D721Med (cell line): ENCODE results near the gene GLB1L2.

Source experiments
- DNase-seq: peaks from one replicate; pipeline ENCODE4 v3.0.0; 2011; ENCODE audit warnings: low spot score; ENCODE audit not compliant: insufficient read length
- FAIRE-seq: peaks from 2 replicates; lab custom pipeline; 2011; peaks lifted over from hg19 to GRCh38; lab: Jason Lieb, UNC
- TF ChIP-seq, protein P1 (sequence below): IDR thresholded peaks from 2 replicates; pipeline ENCODE4 v1.5.1; 2012; ENCODE audit warnings: mild to moderate bottlenecking, control low read depth; ENCODE audit not compliant: insufficient read depth; ENCODE audit errors: missing control alignments

The GLB1L2 gene

DNA sequence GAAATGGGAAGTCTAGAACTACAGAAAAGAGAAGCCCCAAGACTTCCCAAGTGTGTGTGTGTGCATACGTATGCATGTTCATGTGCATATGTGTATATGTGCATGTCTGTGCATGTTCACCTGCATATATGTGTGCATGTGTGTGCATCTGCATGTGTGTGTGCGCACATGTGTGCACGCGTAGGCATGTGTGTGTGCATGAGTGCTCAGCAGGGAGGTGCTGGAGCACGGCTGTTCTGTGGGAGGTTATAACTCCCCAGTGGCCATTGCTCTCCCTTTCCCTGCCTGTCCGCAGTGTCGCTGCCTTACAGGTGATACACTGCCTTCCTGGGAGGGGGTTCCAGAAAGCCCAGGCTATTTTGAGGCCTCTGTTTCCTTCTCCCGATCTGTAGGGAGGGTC is 50.5 kb downstream of the GLB1L2 start:
- TF ChIP-seq, protein P1, sequence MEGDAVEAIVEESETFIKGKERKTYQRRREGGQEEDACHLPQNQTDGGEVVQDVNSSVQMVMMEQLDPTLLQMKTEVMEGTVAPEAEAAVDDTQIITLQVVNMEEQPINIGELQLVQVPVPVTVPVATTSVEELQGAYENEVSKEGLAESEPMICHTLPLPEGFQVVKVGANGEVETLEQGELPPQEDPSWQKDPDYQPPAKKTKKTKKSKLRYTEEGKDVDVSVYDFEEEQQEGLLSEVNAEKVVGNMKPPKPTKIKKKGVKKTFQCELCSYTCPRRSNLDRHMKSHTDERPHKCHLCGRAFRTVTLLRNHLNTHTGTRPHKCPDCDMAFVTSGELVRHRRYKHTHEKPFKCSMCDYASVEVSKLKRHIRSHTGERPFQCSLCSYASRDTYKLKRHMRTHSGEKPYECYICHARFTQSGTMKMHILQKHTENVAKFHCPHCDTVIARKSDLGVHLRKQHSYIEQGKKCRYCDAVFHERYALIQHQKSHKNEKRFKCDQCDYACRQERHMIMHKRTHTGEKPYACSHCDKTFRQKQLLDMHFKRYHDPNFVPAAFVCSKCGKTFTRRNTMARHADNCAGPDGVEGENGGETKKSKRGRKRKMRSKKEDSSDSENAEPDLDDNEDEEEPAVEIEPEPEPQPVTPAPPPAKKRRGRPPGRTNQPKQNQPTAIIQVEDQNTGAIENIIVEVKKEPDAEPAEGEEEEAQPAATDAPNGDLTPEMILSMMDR: no peak
- DNase-seq (no peak), FAIRE-seq (no peak)

DNA sequence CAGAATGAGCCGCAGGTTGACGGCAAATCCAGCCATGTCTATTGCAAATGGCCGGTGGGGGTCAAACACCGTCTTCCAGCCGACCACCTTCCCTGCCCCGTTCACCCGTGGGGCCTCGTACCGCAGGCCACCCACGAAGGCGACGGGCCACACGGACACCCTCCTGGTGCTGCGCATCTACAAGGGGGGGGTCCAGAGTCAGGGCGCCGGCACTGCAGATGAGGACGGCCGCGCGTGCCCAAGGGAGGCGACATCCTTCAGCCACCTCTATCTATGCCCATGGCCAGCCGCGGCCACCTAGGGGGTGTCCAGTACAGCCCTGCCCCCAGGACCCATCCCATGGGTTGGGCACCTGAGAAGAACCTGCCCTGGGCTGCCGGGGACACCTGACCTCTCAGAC is 51.0 kb downstream of the GLB1L2 start:
- TF ChIP-seq, protein P1: no peak
- no peak for DNase-seq
- no peak for FAIRE-seq

DNA sequence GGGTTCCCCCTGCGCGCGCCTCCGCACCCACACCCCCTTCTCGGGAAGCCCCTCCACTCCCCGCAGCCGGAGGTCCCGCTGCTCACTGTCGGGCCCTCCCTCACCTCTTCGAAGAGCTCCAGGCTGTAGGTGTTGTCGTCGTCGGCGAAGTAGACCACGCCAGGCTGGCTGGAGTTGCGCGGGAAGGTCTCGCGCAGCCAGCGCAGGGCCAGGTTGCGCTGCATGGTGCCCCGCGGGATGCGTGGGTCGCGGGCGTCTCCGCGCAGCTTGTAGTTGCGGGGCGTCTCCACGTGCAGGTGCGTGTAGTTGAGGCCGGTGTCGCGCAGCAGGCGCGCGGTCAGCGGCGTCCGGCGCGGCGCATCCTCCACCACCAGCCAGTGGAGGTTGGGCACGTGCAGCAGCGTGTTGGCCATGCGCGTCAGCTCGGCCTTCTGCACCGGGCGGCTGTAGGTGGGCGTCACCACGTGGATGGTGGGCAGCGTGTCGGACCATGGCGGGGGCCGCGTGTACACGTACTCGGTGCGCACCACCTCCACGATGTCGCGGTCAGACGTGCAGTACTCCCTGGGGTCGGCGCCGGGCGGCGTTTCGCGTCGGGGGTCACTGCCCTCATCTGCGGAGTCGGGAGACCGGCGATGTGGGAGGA is 51.9 kb downstream of the GLB1L2 start:
- DNase-seq: no peak
- TF ChIP-seq, protein P1: no peak
- no peak for FAIRE-seq

DNA sequence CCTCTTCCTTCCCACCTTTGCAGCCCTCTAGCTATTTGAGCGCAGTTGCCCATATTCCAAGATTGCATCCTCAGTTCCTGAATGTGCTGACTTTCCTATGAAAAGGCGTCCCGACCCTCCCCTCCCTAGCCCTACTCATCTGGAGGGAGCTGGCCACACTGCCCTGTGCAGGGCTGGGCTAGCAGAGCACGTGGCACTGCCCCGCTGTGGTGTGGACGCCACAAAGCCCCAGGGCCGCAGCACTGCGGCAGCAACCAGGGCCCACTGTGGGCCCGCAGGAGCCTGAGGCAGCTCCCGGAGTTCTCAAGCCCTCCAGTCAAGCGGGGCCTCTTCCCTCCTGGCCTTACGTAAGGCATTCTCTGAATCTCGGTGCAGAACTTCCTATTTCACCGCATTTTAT is 52.6 kb downstream of the GLB1L2 start:
- FAIRE-seq: no peak
- TF ChIP-seq, protein P1: no peak
- DNase-seq: no peak

DNA sequence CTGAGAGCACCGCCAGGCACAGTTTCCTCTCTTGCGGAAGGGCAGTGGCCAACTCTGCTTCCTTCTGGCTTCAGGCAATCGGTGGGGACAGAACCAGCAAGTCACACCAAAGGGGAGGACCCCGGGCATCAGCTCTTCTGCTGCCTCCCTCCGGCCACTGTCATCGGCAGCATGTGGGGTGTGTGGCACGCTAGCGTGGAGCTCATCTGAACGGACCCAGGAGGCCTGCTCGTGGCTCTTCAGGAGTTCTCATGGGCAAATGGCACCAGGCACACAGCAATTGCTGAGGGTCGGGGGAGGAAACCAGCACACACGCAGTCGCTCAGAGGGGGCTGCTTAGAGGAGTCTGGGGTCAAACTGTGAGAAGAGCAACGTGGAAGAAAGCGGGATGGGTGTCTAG is 53.4 kb downstream of the GLB1L2 start:
- no peak for FAIRE-seq
- TF ChIP-seq, protein P1: no peak
- no peak for DNase-seq

DNA sequence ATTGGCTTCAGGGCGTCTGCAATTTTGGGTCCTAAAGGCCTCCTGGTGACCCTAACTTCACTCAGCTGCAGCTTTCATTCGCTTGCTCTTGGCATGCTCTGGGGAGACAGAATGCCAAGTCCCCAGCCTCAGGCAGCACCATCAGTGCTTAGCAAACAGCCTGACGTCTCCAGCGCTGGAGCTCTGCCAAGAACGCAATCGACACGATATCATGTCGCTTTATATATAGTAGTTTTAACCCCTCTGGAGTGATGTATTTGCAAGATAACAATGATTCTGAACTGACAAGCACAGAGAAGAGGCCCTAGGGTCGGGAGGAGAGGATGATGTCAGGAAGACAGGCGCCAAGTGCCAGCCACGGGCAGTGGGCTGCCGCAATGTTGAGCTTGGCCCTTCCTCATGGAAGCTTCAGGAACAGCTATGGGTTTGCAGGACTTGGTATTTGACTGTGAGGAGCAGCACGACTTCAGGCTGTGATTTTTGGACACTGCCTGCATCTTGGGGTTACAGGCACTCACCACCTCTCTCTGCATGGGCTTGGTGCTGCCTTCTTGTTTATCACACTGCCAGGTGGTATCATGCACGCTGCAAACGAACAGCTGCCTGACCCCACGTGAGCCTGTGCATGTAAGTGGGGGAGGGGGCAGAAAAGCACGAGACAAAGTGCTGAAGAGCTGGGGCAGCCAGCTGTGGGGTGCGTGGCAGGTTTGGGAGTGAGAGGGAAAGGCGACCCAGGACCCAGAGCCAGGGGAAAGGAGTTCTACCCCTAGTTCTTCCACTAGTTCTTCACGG is 54.2 kb downstream of the GLB1L2 start:
- no peak for FAIRE-seq
- TF ChIP-seq, protein P1: no peak
- DNase-seq: no peak

DNA sequence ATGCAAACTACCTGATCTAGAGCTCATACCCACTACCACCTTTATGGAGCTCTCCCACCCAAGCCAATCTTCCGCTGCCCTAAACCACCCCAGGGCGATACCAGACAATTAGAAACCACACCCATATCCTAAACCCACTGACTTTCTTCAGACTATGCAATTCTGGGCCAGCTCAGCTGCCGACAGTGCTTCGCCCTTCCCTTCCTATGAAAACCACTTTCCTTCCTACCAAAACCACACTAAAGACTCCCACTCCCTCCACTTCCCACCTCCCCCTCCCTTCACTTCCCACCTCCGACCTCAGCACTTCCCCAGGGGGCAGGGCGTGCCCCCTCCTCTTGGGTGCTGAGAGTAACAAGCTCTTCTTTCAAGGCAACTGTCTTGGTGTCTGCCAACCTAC is 55.2 kb downstream of the GLB1L2 start:
- no peak for DNase-seq
- FAIRE-seq: no peak
- TF ChIP-seq, protein P1: no peak
